Measurements from ENCODE around the gene ACOT2. TPM values are rescaled to one million over a fixed set of nuclear protein-coding genes. Genes with fewer than 3 reads are reported as not detected.
"Not testable (repeated sequence)": the region's sequence is repeated elsewhere in the genome, so short reads cannot be mapped to it uniquely, and the experiment has no call there.

ACOT2 gene
- total RNA-seq, 3 donors from 2014 or later (not counting 1 experiment from before 2014, with no cell fraction given), result 16.3 to 19.2 (median 17.4) TPM

DNA sequence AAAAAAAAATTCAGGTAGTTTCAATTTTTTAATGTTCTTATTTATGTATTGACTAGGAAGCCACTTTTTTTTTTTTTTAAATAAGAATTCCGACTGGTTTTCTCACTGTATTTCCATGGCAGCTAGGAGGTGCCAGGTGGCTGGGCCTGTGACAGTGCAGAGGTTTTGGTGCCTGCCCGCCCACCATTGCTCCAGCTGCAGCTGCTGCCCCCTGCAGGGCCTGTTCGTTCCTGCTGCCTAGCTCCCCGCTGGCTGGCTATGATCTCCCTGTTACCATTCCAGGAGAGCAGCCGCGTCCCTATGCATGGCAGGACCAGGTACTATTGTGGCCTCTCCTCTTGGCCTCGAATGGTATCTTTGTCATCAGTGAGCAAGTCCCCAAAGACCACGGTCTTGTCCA lies 1.9 kb downstream of the ACOT2 start:
- H3K4me3 ChIP-seq (ENCODE audit: low read length); H3K36me3 ChIP-seq (ENCODE audit: control insufficient read depth, insufficient read depth, low read length); H3K9me3 ChIP-seq (ENCODE audit: control insufficient read depth, insufficient read depth, low read length); H3K36me3 Mint-ChIP-seq; H3K9me3 Mint-ChIP-seq; H3K27me3 ChIP-seq (ENCODE audit: control insufficient read depth, insufficient read depth, low read length); H3K27ac ChIP-seq (ENCODE audit: low read length); H3K27me3 Mint-ChIP-seq (ENCODE audit: low read depth in 2 of 2): not testable (repeated sequence)
- 41% methylated on average over 8 of the region's 8 CpGs for WGBS (ENCODE audit: insufficient coverage)
- H3K4me1 ChIP-seq (ENCODE audit: control insufficient read depth, insufficient read depth, low read length), result peaks cover 45% of the 10 kb centered on the region
- Mint-ChIP-seq H3K4me3 (peak overlapping the region; percentile 62), H3K27ac (peak overlapping the region; percentile 38 to 56), H3K4me1 (peaks cover 23 to 35% of the 10 kb centered on the region in 2 donors)
- intact Hi-C loops (cut with micrococcal nuclease), result loop anchor here (1.0 kb wide), 1 partner anchor 63 kb away; no protein-coding TSS in a partner anchor
- peak; percentile 62 for TF ChIP-seq CTCF (IDR thresholded peaks at IDR 0.05)
- DNase-seq (peak; percentile 57 to 71), ATAC-seq (peak; percentile 57 to 72 (median 64))

GRCh38 chr14:73573034-73573433 lies 4.0 kb downstream of the ACOT2 start:
- DNase-seq; ATAC-seq; H3K4me3 Mint-ChIP-seq; H3K36me3 ChIP-seq (ENCODE audit: control insufficient read depth, insufficient read depth, low read length); H3K27ac Mint-ChIP-seq; H3K27me3 ChIP-seq (ENCODE audit: control insufficient read depth, insufficient read depth, low read length); intact Hi-C loops (cut with micrococcal nuclease); H3K9me3 ChIP-seq (ENCODE audit: control insufficient read depth, insufficient read depth, low read length); H3K27me3 Mint-ChIP-seq (ENCODE audit: low read depth in 2 of 2); H3K36me3 Mint-ChIP-seq; H3K27ac ChIP-seq (ENCODE audit: low read length); H3K9me3 Mint-ChIP-seq; H3K4me3 ChIP-seq (ENCODE audit: low read length): not testable (repeated sequence)
- H3K4me1 ChIP-seq (ENCODE audit: control insufficient read depth, insufficient read depth, low read length), result peaks cover 27% of the 10 kb centered on the region
- peaks cover 12 to 21% of the 10 kb centered on the region in 2 donors for H3K4me1 Mint-ChIP-seq
- WGBS (ENCODE audit: insufficient coverage), result 97% methylated on average over 5 of the region's 5 CpGs

DNA sequence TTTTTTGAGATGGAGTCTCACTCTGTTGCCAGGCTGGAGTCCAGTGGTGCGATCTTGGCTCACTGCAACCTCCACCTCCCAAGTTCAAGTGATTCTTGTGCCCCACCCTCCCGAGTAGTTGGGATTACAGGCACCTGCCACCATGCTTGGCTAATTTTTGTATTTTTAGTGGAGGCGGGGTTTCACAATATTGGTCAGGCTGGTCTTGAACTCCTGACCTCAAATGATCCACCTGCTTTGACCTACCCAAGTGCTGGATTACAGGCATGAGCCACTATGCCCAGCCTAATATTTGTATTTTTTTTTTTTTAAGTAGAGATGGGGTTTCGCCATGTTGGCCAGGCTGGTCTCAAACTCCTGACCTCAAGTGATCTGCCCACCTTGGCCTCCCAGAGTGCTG lies 4.7 kb downstream of the ACOT2 start:
- H3K27ac ChIP-seq (ENCODE audit: low read length); H3K36me3 ChIP-seq (ENCODE audit: control insufficient read depth, insufficient read depth, low read length); H3K4me3 ChIP-seq (ENCODE audit: low read length); intact Hi-C loops (cut with micrococcal nuclease); H3K27me3 ChIP-seq (ENCODE audit: control insufficient read depth, insufficient read depth, low read length); H3K4me3 Mint-ChIP-seq; H3K9me3 Mint-ChIP-seq; H3K27me3 Mint-ChIP-seq (ENCODE audit: low read depth in 2 of 2); H3K9me3 ChIP-seq (ENCODE audit: control insufficient read depth, insufficient read depth, low read length); DNase-seq; H3K27ac Mint-ChIP-seq; H3K36me3 Mint-ChIP-seq; ATAC-seq: not testable (repeated sequence)
- H3K4me1 ChIP-seq (ENCODE audit: control insufficient read depth, insufficient read depth, low read length), result peaks cover 20% of the 10 kb centered on the region
- H3K4me1 Mint-ChIP-seq, result peaks cover 5 to 14% of the 10 kb centered on the region in 2 donors
- WGBS (ENCODE audit: insufficient coverage), result 88% methylated on average over 2 of the region's 4 CpGs

- H3K4me1 ChIP-seq (ENCODE audit: control insufficient read depth, insufficient read depth, low read length), result peaks cover 16% of the 10 kb centered on the region
- H3K4me3 ChIP-seq (ENCODE audit: low read length); intact Hi-C loops (cut with micrococcal nuclease); H3K9me3 ChIP-seq (ENCODE audit: control insufficient read depth, insufficient read depth, low read length); H3K27ac Mint-ChIP-seq; H3K27ac ChIP-seq (ENCODE audit: low read length); H3K27me3 Mint-ChIP-seq (ENCODE audit: low read depth in 2 of 2); H3K9me3 Mint-ChIP-seq; H3K4me3 Mint-ChIP-seq; H3K36me3 ChIP-seq (ENCODE audit: control insufficient read depth, insufficient read depth, low read length); H3K36me3 Mint-ChIP-seq; H3K4me1 Mint-ChIP-seq; DNase-seq; H3K27me3 ChIP-seq (ENCODE audit: control insufficient read depth, insufficient read depth, low read length); ATAC-seq: not testable (repeated sequence)
- 92% methylated on average over 7 of the region's 7 CpGs for WGBS (ENCODE audit: insufficient coverage)
Measured at GRCh38 chr14:73574251-73574650, 5.2 kb downstream of the ACOT2 start.

DNA sequence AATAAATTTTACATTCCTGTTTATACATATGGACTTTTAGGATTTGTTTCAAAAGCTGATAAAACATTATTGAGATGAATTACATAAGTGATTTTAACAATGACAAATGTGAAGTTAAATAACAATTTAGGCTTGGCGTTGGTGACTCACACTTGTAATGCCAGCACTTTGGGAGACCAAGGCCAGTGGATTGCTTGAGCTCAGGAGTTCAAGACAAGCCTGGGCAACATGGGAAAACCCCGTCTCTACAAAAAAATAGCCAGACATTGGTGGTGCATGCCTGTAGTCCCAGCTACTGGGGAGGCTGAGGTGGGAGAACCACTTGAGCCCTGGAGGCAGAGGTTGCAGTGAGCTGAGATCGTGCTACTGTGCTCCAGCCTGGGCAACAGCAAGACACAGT lies 7.4 kb downstream of the ACOT2 start:
- no peaks in the 10 kb centered on the region for H3K27me3 ChIP-seq (ENCODE audit: control insufficient read depth, insufficient read depth, low read length)
- H3K4me1 ChIP-seq (ENCODE audit: control insufficient read depth, insufficient read depth, low read length), result no peaks in the 10 kb centered on the region
- peaks cover 6% of the 10 kb centered on the region for H3K36me3 Mint-ChIP-seq
- DNase-seq, result no peak
- peaks cover 8 to 9% of the 10 kb centered on the region in 2 donors for H3K4me1 Mint-ChIP-seq
- H3K27me3 Mint-ChIP-seq (ENCODE audit: low read depth in 2 of 2), result no peaks in the 10 kb centered on the region
- H3K4me3 ChIP-seq (ENCODE audit: low read length), result no peak overlapping the region
- no peak overlapping the region for H3K27ac ChIP-seq (ENCODE audit: low read length)
- peaks cover 7% of the 10 kb centered on the region for H3K36me3 ChIP-seq (ENCODE audit: control insufficient read depth, insufficient read depth, low read length)
- H3K27ac Mint-ChIP-seq, result no peak overlapping the region
- WGBS (ENCODE audit: insufficient coverage), result 94% methylated on average over 2 of the region's 3 CpGs
- no peaks in the 10 kb centered on the region for H3K9me3 Mint-ChIP-seq
- no peak for ATAC-seq
- intact Hi-C loops (cut with micrococcal nuclease), result no loop called here
- no peak overlapping the region for H3K4me3 Mint-ChIP-seq
- no peak for TF ChIP-seq CTCF (IDR thresholded peaks at IDR 0.05)
- H3K9me3 ChIP-seq (ENCODE audit: control insufficient read depth, insufficient read depth, low read length), result no peaks in the 10 kb centered on the region

DNA sequence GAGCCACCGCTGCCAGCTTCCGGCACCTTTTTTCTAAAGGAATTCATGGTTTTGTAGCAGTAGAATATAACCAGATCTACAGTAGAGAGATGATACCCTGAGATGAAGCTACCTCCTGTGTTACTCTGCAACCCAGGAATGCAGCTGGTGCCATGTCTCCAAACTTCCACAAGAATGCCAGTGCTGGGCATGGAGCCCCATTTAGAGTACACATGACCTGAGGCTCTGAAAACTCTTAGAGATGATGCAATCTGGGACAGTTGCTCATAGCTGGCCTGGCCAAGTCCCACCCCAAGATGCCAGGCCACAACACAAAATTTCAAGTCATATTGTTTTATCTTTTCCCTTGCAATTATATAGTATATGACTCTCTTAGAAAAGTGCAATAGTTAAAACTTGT lies 8.2 kb downstream of the ACOT2 start:
- intact Hi-C loops (cut with micrococcal nuclease); H3K27ac Mint-ChIP-seq: not testable (repeated sequence)
- no CpG with 5 or more reads among the region's 2 CpGs for WGBS (ENCODE audit: insufficient coverage)

More for the DNA sequence above, 8.2 kb downstream of the ACOT2 start:
- not testable (repeated sequence) for H3K27me3 Mint-ChIP-seq (ENCODE audit: low read depth in 2 of 2); H3K4me1 Mint-ChIP-seq; H3K36me3 Mint-ChIP-seq; H3K36me3 ChIP-seq (ENCODE audit: control insufficient read depth, insufficient read depth, low read length); H3K27me3 ChIP-seq (ENCODE audit: control insufficient read depth, insufficient read depth, low read length); ATAC-seq; H3K9me3 Mint-ChIP-seq; H3K4me3 Mint-ChIP-seq; DNase-seq; H3K4me1 ChIP-seq (ENCODE audit: control insufficient read depth, insufficient read depth, low read length); H3K9me3 ChIP-seq (ENCODE audit: control insufficient read depth, insufficient read depth, low read length); H3K27ac ChIP-seq (ENCODE audit: low read length); H3K4me3 ChIP-seq (ENCODE audit: low read length)
